Measurements from ENCODE around the gene ACSF2. TPM values are rescaled to one million over a fixed set of nuclear protein-coding genes. Genes with fewer than 3 reads are reported as not detected.

The ACSF2 gene
- total and polyA plus RNA-seq, 8 donors, result 16.1 to 172 (median 67.9) TPM

- Histone ChIP-seq H3K9me3 (no peaks in the 10 kb centered on the region), H3K4me3 (no peak overlapping the region), H3K27me3 (no peaks in the 10 kb centered on the region), H3K4me1 (peaks cover 14 to 60% (median 32%) of the 10 kb centered on the region in 4 donors), H3K36me3 (peaks cover 0 to 3% (median 0%) of the 10 kb centered on the region in 4 donors), H3K27ac (peak overlapping the region in 2 of 5 donors; percentile 25 to 46)
- WGBS, 5 donors, result 28 to 63% (median 51%) methylated on average over 2 of the region's 2 CpGs
- DNase-seq, result no peak
- TF ChIP-seq CTCF (IDR thresholded peaks at IDR 0.05), result no peak
- TF ChIP-seq EP300 (IDR thresholded peaks at IDR 0.05), result no peak
- TF ChIP-seq POLR2AphosphoS5 (IDR thresholded peaks at IDR 0.05), result no peak
- TF ChIP-seq POLR2A (IDR thresholded peaks at IDR 0.05), result no peak
- intact Hi-C loops (cut with DNase I; ENCODE audit: low total_unique reads), result no loop called here
Measured at GRCh38 chr17:50448643-50449042, 22.6 kb downstream of the ACSF2 start.

GRCh38 chr17:50451943-50452629 lies 26.1 kb downstream of the ACSF2 start:
- no peaks in the 10 kb centered on the region for H3K27me3 ChIP-seq
- no peak for DNase-seq
- H3K4me1 ChIP-seq, result peaks cover 12 to 26% (median 16%) of the 10 kb centered on the region in 4 donors
- intact Hi-C loops (cut with DNase I; ENCODE audit: low total_unique reads), result no loop called here
- H3K9me3 ChIP-seq, result no peaks in the 10 kb centered on the region
- TF ChIP-seq POLR2A (IDR thresholded peaks at IDR 0.05) (no peak), POLR2AphosphoS5 (IDR thresholded peaks at IDR 0.05) (no peak), CTCF (IDR thresholded peaks at IDR 0.05) (no peak), EP300 (IDR thresholded peaks at IDR 0.05) (no peak)
- peak overlapping the region in 1 of 5 donors; percentile 30 for H3K27ac ChIP-seq
- H3K4me3 ChIP-seq, result no peak overlapping the region
- H3K36me3 ChIP-seq, result peaks cover 0 to 12% (median 6%) of the 10 kb centered on the region in 4 donors
- 58 to 70% (median 63%) methylated on average over 7 of the region's 7 CpGs for WGBS, 5 donors

DNA sequence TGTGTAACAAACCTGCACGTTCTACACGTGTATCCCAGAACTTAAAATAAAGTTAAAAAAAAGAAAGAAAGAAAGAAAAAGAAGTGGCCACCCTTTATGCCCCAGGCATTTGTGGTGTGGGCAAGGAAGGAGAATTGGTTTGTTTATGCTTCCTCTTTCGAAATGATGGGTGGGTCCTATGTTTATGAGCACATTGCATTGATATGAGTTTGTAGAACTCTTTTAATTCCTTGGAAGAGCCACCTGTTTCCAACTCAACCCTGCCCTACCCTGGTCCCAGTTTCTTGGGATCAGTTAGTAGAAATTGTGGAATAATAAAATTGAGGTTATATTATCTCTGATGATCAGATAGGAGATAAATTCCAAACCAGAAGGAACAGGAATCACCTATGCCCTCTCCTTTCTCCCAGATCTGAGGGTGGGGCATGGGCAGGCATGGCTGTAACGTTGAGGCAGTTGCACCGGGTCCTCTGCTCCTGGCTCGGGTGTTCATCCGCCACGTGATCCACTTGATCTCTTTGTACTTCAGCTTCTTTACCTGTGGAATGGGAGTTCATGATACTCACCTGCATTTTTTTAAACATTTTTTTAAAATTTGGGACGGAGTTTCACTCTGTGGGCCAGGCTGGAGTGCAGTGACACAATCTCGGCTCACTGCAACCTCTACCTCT lies 26.7 kb downstream of the ACSF2 start:
- no peak for TF ChIP-seq POLR2AphosphoS5 (IDR thresholded peaks at IDR 0.05)
- TF ChIP-seq CTCF (IDR thresholded peaks at IDR 0.05), result no peak
- TF ChIP-seq EP300 (IDR thresholded peaks at IDR 0.05), result no peak

GRCh38 chr17:50453901-50454300 lies 27.9 kb downstream of the ACSF2 start:
- H3K27me3 ChIP-seq, result no peaks in the 10 kb centered on the region
- intact Hi-C loops (cut with DNase I; ENCODE audit: low total_unique reads), result no loop called here
- no peak overlapping the region for H3K4me3 ChIP-seq
- peaks cover 2 to 14% (median 8%) of the 10 kb centered on the region in 4 donors for H3K4me1 ChIP-seq
- no peak for DNase-seq
- WGBS, 5 donors, result 90 to 97% (median 94%) methylated on average over 3 of the region's 3 CpGs
- TF ChIP-seq POLR2A (IDR thresholded peaks at IDR 0.05) (no peak), CTCF (IDR thresholded peaks at IDR 0.05) (no peak), POLR2AphosphoS5 (IDR thresholded peaks at IDR 0.05) (no peak), EP300 (IDR thresholded peaks at IDR 0.05) (no peak)
- peaks cover 0 to 12% (median 6%) of the 10 kb centered on the region in 4 donors for H3K36me3 ChIP-seq
- H3K9me3 ChIP-seq, result no peaks in the 10 kb centered on the region
- H3K27ac ChIP-seq, result no peak overlapping the region

More for the DNA sequence above, 26.7 kb downstream of the ACSF2 start:
- WGBS, 5 donors, result 75 to 80% (median 78%) methylated on average over 10 of the region's 10 CpGs
- no peak for DNase-seq
- no peaks in the 10 kb centered on the region for H3K27me3 ChIP-seq
- no peak overlapping the region for H3K4me3 ChIP-seq
- peaks cover 12 to 19% (median 13%) of the 10 kb centered on the region in 4 donors for H3K4me1 ChIP-seq
- peak overlapping the region in 1 of 5 donors; percentile 30 for H3K27ac ChIP-seq
- intact Hi-C loops (cut with DNase I; ENCODE audit: low total_unique reads), result no loop called here
- H3K9me3 ChIP-seq, result no peaks in the 10 kb centered on the region
- H3K36me3 ChIP-seq, result peaks cover 0 to 12% (median 6%) of the 10 kb centered on the region in 4 donors
